Hepatocyte (in vitro differentiated cells): ENCODE measurements around the gene VIPR2.

Source experiments
- CTCF ChIP-seq: fragments of 200-600 bp; sonication (generic); IDR thresholded peaks from 2 replicates; pipeline ENCODE4 v1.5.1; 2016; ENCODE audit warnings: antibody characterized with exemption, mild to moderate bottlenecking; ENCODE audit not compliant: poor library complexity
- EZH2phosphoT487 ChIP-seq: fragments of 200-600 bp; sonication (generic); IDR thresholded peaks from one replicate; pipeline ENCODE4 v1.6.1; 2018; ENCODE audit warnings: antibody characterized with exemption, mild to moderate bottlenecking, low read depth, moderate library complexity; ENCODE audit not compliant: unreplicated experiment, severe bottlenecking

- TF ChIP-seq CTCF: no peak
- no peak for TF ChIP-seq EZH2phosphoT487
These were observed 106.6 kb downstream of the VIPR2 start for GRCh38 chr7:159038066-159038465.
